ENCODE data around the gene SPTBN5.

- TF ChIP-seq CTCF (IDR thresholded peaks at IDR 0.05; ENCODE audit: low read depth, low read length) (no peak), EZH2phosphoT487 (IDR thresholded peaks at IDR 0.05; ENCODE audit: low read depth) (no peak)
These were observed 72.9 kb downstream of the SPTBN5 start for GRCh38 chr15:41820791-41821423.
